Fibroblast of gingiva (primary cell): Measurements from ENCODE around the gene GJE1.
"Not testable (repeated sequence)": the region's sequence is repeated elsewhere in the genome, so short reads cannot be mapped to it uniquely, and the experiment has no call there.

Source experiments
- DNase-seq: peaks from one replicate; pipeline ENCODE4 v3.0.0-alpha.2; 2011; ENCODE audit warnings: low read depth

Gene GJE1

DNA sequence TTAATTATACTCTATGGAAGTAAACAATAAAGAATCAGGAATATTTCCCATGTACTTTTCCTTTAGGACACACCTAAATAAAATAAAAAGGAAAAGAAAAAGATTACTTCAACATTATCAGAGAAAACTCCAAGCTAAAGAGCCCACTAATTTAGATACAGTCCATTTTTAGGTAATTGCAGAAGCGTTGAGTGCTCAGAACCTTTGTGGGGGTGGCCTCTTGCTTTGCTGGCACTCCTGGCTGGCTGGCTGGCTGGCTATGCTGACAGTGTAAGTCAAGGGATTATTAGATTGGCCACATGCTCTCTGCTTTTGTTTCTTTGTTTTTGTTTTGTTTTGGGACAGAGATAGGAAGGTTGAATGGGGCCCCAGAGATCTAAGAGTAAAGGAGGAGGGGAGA lies at the start of gene GJE1:
Gene GJE1 (plus strand): TSS at position 301 of the 400 bp plus-strand sequence. CDS start 234 bp downstream, outside the sequence.
- no peak for DNase-seq

DNA sequence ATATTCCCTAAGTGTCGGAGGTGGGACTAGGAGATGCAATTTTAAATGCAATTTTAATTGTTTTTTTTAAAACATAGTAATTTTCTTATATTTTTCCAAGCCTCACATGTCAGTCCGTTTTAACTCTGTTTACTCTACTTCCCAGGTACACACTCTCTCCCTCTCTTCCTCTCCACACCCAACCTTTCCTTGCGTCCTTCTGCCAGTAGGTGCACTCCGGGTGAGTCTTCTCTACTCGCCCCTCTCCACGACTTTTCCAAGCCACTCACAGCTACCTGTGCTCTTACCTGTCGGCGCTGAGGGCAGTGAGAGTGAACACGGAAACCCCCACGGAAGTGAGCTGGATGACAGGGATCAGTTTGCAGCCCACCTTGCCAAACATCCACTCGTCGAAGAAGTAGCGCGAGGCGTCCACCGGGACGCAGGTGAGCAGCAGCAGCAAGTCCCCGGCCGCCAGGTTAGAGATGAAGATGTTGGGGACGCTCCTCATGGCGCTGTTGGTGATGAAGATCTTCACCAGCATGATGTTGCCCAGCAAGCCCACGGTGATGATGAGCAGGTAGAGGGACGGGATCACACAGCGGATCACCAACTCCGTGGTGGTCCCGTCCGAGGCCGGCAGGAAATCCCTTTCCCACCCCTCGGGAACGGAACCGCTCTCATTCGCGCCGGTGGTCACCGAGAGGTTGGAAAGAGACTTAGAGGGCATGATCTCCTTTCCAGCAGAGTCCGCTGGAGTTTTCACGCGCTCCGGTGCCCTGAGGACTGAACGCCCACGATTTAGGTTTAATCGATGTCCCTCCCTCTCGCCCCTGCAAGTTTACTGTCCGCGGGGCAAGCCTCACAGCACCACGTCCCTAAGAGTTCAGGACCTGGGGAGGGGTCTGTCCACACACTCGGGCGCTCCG lies 44.5 kb upstream of the GJE1 start:
- DNase-seq: no peak

GRCh38 chr6:142088858-142089216 lies 43.9 kb upstream of the GJE1 start:
- peak; percentile 3 for DNase-seq

GRCh38 chr6:142104820-142105219 lies 27.9 kb upstream of the GJE1 start:
- not testable (repeated sequence) for DNase-seq

GRCh38 chr6:142110820-142111219 lies 21.9 kb upstream of the GJE1 start:
- not testable (repeated sequence) for DNase-seq

- peak; percentile 69 for DNase-seq
Observed at GRCh38 chr6:142112451-142113061, 20.2 kb upstream of the GJE1 start.

- no peak for DNase-seq
Observed at GRCh38 chr6:142117366-142117765, 15.4 kb upstream of the GJE1 start.

GRCh38 chr6:142118328-142118727 lies 14.4 kb upstream of the GJE1 start:
- DNase-seq: no peak

DNA sequence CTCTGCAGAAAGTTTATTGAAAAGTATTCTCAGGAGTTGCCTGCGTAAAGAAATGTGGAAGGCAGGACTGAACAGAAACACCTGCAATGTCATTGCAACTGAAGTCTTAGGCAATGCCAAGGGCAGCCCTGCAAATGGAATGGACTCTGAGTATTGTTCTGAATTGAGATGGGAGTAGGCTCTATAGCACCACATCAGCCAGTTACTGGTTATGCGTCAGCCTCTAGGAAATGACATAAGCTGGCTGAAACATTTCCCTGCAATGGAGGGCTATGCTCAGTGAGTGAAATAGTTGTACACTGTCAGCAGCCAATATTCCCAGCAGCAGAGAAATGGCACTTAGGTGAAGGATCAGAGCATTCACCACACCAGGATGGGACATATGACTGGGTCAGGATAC lies 13.8 kb upstream of the GJE1 start:
- DNase-seq: no peak

DNA sequence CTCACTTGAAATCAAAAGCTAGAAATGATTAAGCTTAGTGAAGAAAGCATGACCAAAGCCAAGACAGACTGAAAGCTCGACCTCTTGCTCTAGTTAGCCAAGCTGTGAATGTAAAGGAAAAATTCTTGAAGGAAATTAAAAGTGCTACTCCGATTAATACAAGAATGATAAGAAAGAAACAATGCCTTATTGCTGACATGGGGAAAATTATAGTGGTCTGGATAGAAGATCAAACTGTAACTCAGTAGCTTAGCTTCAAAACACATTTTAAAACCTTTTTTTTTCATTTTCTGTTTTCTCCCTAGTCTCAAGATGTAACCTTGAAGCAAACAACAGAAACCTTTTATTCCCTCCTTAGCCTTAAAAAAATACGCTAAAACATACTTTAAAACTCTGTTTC lies 11.4 kb upstream of the GJE1 start:
- no peak for DNase-seq

DNA sequence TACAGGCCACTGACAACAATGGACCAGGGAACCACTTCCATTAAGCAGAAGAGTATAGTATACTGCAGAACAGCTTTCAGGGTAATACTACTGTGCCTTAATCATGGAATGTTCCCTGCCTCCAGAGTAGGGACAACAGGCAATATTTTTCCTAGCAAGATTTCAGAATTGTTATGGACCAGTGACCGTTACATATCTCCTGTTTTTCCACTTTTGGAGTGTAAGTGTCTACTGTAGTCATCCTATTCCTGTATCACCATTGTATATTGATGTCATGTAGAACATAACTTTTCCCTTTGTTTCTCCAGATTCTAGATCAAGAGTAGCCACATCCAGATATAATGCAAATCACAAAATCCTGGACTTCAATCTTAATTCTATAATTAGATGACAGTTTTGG lies 1.9 kb upstream of the GJE1 start:
- DNase-seq: no peak

DNA sequence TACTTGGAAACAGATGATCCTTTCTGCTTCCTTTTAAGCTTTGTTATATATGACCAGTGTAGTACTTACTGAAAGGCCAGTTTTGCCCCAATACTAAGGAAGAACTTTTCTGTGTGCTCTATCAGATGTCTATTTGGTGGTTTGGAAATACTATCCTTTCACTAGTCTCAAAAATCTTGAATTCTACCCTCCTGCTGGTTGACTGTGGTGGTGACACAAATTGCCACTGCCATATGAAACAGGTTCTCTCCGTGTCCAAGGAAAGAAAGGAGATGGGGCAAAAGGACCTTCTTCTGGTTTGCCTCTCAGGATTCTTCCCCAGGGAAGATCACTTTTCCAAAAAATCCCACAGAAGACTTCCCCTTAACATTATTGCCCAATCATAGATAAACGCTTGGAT lies 6.2 kb downstream of the GJE1 start:
- DNase-seq: no peak

- not testable (repeated sequence) for DNase-seq
Observed at GRCh38 chr6:142141531-142141930, 8.8 kb downstream of the GJE1 start.

DNA sequence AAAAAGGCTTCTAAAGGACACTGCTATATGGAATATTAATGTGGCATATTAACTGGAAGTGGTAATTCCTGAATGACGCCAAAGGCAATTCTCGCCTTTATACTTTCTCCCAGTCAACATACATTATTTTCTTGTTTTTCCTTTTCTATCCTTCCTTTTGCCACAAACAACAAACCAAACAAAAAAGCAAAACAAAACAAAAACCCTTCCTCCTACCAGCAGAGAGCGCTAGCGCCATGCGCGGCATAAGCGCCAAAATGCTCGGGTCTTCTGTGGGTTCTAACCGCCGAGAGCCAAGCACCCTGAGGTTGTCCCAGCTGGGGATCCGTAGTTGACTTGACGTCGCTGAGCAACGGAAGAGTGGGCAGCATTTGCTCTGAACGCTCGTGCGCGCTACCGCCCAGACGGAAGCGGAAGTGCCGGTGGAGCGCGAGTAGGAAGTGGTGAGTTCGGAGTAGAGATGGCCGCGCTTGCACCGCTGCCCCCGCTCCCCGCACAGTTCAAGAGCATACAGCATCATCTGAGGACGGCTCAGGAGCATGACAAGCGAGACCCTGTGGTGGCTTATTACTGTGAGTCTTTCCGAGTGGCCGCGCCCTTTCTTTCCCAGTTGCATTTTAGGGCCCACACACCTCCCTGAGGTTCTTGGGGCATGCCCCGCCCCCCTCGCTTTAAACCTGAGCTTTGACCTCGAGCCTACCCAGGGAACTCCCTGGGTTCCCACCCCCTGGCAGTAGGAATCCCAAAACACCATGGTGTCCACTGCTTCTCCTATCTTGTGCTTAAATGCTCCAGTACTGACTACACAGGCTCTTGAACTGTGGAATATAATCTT lies 14.3 kb downstream of the GJE1 start, which contains the start of the genes NMBR and VTA1:
Gene NMBR (minus strand): TSS at position 295 of the 835 bp plus-strand sequence. CDS start 58,464 bp downstream, outside the sequence.
Gene VTA1 (plus strand): TSS at position 436 of the 835 bp plus-strand sequence. CDS start 25 bp downstream, at position 461.
- DNase-seq: peak; percentile 100

GRCh38 chr6:142152746-142153145 lies 20.0 kb downstream of the GJE1 start:
- DNase-seq: peak; percentile 50

- DNase-seq: no peak
Observed at GRCh38 chr6:142153196-142153595, 20.5 kb downstream of the GJE1 start.

GRCh38 chr6:142154336-142154735 lies 21.6 kb downstream of the GJE1 start:
- no peak for DNase-seq

- DNase-seq: no peak
Observed at GRCh38 chr6:142155091-142155490, 22.4 kb downstream of the GJE1 start.

DNA sequence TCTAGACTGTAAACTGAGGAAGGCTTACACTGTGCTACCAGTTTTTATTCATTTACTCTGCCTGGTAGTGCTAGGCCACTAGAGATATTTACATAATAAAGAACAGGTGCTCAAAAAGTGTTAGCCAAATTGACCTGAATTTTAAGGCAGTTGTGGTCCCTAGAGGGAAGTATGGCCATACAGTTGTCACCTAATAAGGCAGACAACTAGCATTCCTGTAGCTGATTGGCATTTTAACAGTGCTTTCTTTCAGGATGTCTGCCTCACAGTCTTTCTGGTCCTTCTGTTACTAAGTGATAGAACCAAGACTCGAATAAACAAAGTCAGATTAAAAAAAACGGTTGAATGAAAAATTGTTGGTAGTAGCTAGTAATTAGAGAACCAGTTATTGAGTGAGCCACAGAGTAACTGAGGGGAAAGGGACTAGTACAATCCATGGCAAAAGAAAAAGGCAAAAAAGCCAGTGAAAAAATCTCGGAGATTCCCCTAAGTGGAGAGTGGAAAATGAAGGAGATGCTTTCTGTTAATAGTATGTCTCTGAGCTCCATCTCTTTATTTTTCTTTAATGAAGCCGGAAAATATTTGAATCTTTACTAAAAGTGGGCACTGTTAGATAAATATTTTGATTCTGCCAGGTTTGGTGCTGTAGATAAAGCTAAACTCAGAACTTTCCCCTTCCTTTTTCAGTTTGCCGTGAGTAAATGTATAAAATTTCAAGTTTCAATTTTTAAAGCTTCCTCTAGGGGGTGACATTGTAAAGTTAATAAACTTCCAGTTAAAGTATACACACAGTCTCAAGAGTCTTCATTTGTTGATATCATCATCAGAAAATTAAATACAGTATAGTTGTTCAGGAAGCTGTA lies 23.4 kb downstream of the GJE1 start:
- no peak for DNase-seq

- DNase-seq: not testable (repeated sequence)
Observed at GRCh38 chr6:142156758-142157068, 24.0 kb downstream of the GJE1 start.

DNA sequence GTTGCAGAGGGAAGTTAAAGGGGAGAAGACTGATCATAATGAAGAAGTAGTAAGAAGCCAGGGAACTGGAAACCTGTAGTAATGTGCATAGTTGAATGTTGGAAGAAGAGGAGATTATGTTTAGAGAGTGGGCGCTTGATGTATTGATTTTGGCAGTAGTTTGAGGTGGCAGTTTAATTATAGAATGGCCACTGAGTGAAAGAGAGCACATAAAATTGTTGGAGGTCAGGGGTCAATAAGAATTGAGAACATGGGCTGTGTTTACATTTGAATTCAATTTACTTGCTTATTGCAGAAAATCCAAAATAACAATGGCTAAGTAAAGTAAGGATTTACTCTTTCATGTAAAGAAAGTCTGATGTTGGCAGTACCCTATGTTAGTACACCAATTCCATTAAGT lies 30.1 kb downstream of the GJE1 start:
- DNase-seq: no peak
